ENCODE measurements around the gene SLC7A6. TPM values are rescaled to one million over a fixed set of nuclear protein-coding genes. Genes with fewer than 3 reads are reported as not detected.

SLC7A6 gene
- total and polyA plus RNA-seq, 2 of the 13 experiments (the other 11 are each of a cell fraction or from before 2014, with no cell fraction given), result 35.8 to 70.8 TPM

DNA sequence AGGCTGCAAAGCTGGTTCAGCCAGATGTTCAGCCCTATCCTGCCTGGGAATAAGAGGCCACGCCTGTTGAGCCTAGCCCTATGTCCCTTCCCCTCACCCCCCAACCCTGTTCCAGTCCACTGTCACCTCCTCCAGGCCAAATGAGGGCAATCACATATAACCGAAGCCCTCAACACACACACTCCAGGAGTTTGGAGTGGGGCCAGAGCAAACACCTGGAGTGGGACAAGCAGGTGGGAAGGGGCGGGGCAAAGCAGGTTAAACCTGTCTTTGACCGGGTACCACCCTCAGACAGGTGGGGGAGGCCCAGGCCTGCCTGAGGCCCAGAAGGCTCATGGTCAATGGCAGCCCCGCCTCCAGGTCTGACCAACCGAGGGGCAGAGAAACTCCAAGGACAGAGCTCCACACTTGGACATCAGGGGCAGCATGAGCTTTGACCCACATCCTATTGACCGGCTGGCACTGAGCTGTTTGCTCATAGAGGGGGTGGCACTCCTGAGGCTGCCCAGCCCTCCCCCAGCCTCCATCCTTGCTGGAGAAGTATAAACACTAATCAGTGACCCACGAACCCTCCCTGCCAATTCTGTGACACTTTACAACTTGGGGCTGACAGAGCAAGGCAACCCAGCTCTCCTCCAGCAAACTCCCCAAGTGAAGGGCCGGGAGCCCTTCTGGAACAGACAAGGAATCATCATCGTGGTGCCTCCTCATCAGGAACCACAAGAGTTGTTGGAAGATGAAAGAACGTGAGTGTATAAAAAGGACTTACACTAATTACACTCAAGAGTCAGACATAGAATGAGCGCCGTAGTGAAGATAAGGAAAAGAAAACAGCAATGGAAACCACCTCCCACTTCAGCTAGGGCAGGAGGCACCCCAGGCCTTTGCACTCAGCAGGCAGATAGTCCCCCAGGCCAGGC lies 29.9 kb upstream of the SLC7A6 start (continued):
- TF ChIP-seq, protein P1, sequence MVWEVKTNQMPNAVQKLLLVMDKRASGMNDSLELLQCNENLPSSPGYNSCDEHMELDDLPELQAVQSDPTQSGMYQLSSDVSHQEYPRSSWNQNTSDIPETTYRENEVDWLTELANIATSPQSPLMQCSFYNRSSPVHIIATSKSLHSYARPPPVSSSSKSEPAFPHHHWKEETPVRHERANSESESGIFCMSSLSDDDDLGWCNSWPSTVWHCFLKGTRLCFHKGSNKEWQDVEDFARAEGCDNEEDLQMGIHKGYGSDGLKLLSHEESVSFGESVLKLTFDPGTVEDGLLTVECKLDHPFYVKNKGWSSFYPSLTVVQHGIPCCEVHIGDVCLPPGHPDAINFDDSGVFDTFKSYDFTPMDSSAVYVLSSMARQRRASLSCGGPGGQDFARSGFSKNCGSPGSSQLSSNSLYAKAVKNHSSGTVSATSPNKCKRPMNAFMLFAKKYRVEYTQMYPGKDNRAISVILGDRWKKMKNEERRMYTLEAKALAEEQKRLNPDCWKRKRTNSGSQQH (CRISPR knock-in tag; IDR thresholded peaks at IDR 0.05; ENCODE audit: low read depth), result no peak
- no peak for TF ChIP-seq ISX (CRISPR knock-in tag; conservative IDR thresholded peaks at IDR 0.05)
- TF ChIP-seq ARID2 (CRISPR knock-in tag; IDR thresholded peaks at IDR 0.05; ENCODE audit: borderline replicate concordance), result no peak
- 0 out of 2 replicates have a peak, but pooled peaks have one; percentile 41 for TF ChIP-seq ZNF546 (CRISPR knock-in tag; conservative IDR thresholded peaks at IDR 0.05)
- peak; percentile 66; the same call in 1 of the 2 replicates for TF ChIP-seq PHF21A (CRISPR knock-in tag; IDR thresholded peaks at IDR 0.05)
- TF ChIP-seq RBM22 (optimal IDR thresholded peaks at IDR 0.05; ENCODE audit: low read length), result peak; percentile 76
- TF ChIP-seq LCORL (IDR thresholded peaks at IDR 0.05), result no peak
- peak; percentile 60; the same call in 1 of the 2 replicates for TF ChIP-seq LCORL (CRISPR knock-in tag; IDR thresholded peaks at IDR 0.05)
- no peak; the same call in 1 of the 2 replicates for TF ChIP-seq REPIN1 (CRISPR knock-in tag; IDR thresholded peaks at IDR 0.05; ENCODE audit: borderline replicate concordance, low read depth)
- TF ChIP-seq RAD21 (CRISPR knock-in tag; IDR thresholded peaks at IDR 0.05), result peak; percentile 33; the same call in 1 of the 2 replicates
- TF ChIP-seq SRY (CRISPR knock-in tag; IDR thresholded peaks at IDR 0.05), result peak; percentile 5; the same call in 1 of the 2 replicates
- TF ChIP-seq CREM (IDR thresholded peaks at IDR 0.05), result peak; percentile 66; the same call in 1 of the 2 replicates
- TF ChIP-seq CREM (CRISPR knock-in tag; IDR thresholded peaks at IDR 0.05), result no peak
- TF ChIP-seq, protein P2, sequence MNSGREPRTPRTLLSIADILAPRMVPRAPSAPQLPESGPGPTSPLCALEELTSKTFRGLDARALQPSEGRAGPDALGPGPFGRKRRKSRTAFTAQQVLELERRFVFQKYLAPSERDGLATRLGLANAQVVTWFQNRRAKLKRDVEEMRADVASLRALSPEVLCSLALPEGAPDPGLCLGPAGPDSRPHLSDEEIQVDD (CRISPR knock-in tag; IDR thresholded peaks at IDR 0.05; ENCODE audit: borderline replicate concordance), result no peak
- TF ChIP-seq, protein P3, sequence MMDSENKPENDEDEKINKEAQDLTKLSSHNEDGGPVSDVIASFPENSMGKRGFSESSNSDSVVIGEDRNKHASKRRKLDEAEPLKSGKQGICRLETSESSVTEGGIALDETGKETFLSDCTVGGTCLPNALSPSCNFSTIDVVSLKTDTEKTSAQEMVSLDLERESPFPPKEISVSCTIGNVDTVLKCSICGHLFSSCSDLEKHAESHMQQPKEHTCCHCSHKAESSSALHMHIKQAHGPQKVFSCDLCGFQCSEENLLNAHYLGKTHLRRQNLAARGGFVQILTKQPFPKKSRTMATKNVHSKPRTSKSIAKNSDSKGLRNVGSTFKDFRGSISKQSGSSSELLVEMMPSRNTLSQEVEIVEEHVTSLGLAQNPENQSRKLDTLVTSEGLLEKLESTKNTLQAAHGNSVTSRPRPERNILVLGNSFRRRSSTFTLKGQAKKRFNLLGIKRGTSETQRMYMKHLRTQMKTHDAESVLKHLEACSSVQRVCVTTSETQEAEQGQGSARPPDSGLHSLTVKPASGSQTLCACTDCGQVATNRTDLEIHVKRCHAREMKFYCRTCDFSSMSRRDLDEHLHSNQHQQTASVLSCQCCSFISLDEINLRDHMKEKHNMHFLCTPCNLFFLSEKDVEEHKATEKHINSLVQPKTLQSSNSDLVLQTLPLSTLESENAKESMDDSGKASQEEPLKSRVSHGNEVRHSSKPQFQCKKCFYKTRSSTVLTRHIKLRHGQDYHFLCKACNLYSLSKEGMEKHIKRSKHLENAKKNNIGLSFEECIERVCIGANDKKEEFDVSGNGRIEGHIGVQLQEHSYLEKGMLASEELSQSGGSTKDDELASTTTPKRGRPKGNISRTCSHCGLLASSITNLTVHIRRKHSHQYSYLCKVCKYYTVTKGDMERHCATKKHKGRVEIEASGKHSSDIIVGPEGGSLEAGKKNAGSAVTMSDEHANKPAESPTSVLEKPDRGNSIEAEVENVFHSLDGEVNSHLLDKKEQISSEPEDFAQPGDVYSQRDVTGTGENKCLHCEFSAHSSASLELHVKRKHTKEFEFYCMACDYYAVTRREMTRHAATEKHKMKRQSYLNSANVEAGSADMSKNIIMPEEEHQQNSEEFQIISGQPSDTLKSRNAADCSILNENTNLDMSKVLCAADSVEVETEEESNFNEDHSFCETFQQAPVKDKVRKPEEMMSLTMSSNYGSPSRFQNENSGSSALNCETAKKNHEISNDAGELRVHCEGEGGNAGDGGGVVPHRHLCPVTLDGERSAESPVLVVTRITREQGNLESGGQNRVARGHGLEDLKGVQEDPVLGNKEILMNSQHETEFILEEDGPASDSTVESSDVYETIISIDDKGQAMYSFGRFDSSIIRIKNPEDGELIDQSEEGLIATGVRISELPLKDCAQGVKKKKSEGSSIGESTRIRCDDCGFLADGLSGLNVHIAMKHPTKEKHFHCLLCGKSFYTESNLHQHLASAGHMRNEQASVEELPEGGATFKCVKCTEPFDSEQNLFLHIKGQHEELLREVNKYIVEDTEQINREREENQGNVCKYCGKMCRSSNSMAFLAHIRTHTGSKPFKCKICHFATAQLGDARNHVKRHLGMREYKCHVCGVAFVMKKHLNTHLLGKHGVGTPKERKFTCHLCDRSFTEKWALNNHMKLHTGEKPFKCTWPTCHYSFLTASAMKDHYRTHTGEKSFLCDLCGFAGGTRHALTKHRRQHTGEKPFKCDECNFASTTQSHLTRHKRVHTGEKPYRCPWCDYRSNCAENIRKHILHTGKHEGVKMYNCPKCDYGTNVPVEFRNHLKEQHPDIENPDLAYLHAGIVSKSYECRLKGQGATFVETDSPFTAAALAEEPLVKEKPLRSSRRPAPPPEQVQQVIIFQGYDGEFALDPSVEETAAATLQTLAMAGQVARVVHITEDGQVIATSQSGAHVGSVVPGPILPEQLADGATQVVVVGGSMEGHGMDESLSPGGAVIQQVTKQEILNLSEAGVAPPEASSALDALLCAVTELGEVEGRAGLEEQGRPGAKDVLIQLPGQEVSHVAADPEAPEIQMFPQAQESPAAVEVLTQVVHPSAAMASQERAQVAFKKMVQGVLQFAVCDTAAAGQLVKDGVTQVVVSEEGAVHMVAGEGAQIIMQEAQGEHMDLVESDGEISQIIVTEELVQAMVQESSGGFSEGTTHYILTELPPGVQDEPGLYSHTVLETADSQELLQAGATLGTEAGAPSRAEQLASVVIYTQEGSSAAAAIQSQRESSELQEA (CRISPR knock-in tag; IDR thresholded peaks at IDR 0.05; ENCODE audit: not compliant biosample characterization), result peak; percentile 78
- TF ChIP-seq, protein P4, sequence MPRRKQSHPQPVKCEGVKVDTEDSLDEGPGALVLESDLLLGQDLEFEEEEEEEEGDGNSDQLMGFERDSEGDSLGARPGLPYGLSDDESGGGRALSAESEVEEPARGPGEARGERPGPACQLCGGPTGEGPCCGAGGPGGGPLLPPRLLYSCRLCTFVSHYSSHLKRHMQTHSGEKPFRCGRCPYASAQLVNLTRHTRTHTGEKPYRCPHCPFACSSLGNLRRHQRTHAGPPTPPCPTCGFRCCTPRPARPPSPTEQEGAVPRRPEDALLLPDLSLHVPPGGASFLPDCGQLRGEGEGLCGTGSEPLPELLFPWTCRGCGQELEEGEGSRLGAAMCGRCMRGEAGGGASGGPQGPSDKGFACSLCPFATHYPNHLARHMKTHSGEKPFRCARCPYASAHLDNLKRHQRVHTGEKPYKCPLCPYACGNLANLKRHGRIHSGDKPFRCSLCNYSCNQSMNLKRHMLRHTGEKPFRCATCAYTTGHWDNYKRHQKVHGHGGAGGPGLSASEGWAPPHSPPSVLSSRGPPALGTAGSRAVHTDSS (CRISPR knock-in tag; conservative IDR thresholded peaks at IDR 0.05), result no peak
- TF ChIP-seq PHF8 (CRISPR knock-in tag; IDR thresholded peaks at IDR 0.05), result no peak; the same call in 1 of the 2 replicates
- TF ChIP-seq KAT8 (CRISPR knock-in tag; IDR thresholded peaks at IDR 0.05), result peak; percentile 65; the same call in 1 of the 2 replicates
